ENCODE data around the gene PEBP1.
A peak's percentile ranks its signal among the peaks of the same experiment; 100 is the strongest.

The PEBP1 gene

DNA sequence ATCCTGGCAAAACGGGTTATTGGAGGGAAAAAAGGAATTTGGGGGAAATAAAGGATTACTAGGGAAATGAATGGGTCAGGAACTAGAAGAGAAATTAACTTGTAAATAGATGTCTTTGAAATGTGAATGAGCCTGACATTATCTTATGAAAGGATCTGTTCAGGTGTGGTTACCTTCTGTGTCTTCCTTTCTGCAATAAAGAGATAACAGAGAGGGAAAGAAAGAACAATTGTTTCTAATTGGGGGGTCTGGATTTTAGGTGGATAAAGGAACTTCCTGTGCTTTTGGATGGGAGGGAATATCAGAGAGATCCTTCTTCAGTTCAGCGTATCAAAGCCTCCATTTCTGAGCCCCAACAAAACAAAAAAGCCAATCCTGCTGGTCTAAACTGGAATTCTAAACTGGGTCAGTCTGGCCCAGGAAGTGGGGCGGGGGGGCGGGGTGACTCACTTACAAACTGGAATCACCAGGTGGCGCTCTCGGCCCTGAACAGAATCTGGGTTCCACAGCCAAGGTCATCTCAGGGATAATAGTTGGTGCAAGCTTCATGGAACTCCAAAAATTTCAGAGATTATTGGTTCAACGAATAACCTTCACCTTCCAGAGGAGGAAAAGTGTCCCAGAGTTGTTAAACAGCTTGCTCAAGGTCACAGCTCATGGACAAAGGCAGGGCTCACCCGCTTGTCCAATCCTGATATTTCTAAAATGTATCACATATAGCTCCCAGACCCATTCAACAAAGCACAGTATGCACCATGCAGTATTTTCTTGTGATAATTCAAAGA is 15.2 kb upstream of the PEBP1 start (continued):
- 0 out of 2 replicates have a peak, but pooled peaks have one; percentile 18 for TF ChIP-seq ZBTB17 (tag by site-specific recombination; IDR thresholded peaks at IDR 0.05)
- no peak for TF ChIP-seq WT1 (tag by site-specific recombination; IDR thresholded peaks at IDR 0.05)

DNA sequence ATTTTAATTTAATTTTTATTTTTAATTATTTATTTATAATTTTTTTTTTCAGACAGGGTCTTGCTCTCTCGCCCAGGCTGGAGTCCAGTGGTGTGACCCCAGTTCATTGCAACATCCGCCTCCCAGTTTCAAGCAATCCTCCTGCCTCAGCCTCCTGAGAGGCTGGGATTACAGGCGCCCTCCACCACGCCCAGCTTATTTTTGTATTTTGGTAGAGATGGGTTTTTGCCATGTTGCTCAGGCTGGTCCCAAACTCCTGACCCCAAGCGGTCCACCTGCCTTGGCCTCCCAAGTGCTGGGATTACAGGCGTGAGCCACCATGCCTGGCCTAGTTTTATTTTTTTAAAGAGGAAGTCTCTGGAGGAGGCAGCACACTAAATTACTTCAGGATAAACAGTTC is 13.7 kb upstream of the PEBP1 start:
- peaks cover 3% of the 10 kb centered on the region; the same call in 1 of the 2 replicates for H3K4me1 ChIP-seq (ENCODE audit: control insufficient read depth, insufficient read depth, low read length)
- ChIA-PET CTCF (interaction anchor here (4.7 kb wide), 1 partner anchor 254 kb away, joined by 67 read pairs; the partner anchor contains the start of genes SUDS3 and TAOK3), POLR2A (interaction anchor here (0.8 kb wide), 1 partner anchor 14 kb away, joined by 3 read pairs; the partner anchor contains the start of gene PEBP1)
- no peaks in the 10 kb centered on the region for H3K9me3 ChIP-seq (ENCODE audit: control insufficient read depth, insufficient read depth, low read depth, low read length)
- no peak overlapping the region for H3K4me3 ChIP-seq (ENCODE audit: low read depth, low read length)
- H3K27ac ChIP-seq (ENCODE audit: extremely low read depth, low read depth, low read length): no peak overlapping the region
- TF ChIP-seq, protein P1, sequence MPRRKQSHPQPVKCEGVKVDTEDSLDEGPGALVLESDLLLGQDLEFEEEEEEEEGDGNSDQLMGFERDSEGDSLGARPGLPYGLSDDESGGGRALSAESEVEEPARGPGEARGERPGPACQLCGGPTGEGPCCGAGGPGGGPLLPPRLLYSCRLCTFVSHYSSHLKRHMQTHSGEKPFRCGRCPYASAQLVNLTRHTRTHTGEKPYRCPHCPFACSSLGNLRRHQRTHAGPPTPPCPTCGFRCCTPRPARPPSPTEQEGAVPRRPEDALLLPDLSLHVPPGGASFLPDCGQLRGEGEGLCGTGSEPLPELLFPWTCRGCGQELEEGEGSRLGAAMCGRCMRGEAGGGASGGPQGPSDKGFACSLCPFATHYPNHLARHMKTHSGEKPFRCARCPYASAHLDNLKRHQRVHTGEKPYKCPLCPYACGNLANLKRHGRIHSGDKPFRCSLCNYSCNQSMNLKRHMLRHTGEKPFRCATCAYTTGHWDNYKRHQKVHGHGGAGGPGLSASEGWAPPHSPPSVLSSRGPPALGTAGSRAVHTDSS (tag by site-specific recombination; IDR thresholded peaks at IDR 0.05): no peak
- TF ChIP-seq, protein P2, sequence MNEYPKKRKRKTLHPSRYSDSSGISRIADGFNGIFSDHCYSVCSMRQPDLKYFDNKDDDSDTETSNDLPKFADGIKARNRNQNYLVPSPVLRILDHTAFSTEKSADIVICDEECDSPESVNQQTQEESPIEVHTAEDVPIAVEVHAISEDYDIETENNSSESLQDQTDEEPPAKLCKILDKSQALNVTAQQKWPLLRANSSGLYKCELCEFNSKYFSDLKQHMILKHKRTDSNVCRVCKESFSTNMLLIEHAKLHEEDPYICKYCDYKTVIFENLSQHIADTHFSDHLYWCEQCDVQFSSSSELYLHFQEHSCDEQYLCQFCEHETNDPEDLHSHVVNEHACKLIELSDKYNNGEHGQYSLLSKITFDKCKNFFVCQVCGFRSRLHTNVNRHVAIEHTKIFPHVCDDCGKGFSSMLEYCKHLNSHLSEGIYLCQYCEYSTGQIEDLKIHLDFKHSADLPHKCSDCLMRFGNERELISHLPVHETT (tag by site-specific recombination; IDR thresholded peaks at IDR 0.05): no peak
- TF ChIP-seq, protein P3, sequence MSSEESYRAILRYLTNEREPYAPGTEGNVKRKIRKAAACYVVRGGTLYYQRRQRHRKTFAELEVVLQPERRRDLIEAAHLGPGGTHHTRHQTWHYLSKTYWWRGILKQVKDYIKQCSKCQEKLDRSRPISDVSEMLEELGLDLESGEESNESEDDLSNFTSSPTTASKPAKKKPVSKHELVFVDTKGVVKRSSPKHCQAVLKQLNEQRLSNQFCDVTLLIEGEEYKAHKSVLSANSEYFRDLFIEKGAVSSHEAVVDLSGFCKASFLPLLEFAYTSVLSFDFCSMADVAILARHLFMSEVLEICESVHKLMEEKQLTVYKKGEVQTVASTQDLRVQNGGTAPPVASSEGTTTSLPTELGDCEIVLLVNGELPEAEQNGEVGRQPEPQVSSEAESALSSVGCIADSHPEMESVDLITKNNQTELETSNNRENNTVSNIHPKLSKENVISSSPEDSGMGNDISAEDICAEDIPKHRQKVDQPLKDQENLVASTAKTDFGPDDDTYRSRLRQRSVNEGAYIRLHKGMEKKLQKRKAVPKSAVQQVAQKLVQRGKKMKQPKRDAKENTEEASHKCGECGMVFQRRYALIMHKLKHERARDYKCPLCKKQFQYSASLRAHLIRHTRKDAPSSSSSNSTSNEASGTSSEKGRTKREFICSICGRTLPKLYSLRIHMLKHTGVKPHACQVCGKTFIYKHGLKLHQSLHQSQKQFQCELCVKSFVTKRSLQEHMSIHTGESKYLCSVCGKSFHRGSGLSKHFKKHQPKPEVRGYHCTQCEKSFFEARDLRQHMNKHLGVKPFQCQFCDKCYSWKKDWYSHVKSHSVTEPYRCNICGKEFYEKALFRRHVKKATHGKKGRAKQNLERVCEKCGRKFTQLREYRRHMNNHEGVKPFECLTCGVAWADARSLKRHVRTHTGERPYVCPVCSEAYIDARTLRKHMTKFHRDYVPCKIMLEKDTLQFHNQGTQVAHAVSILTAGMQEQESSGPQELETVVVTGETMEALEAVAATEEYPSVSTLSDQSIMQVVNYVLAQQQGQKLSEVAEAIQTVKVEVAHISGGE (tag by site-specific recombination; conservative IDR thresholded peaks at IDR 0.05; ENCODE audit: low read depth): no peak
- TF ChIP-seq ZNF670 (tag by site-specific recombination; IDR thresholded peaks at IDR 0.05; ENCODE audit: low read depth) (no peak), ZNF292 (tag by site-specific recombination; IDR thresholded peaks at IDR 0.05; ENCODE audit: borderline replicate concordance, low read depth) (no peak), SETDB1 (IDR thresholded peaks at IDR 0.05; ENCODE audit: insufficient read length, low read length) (no peak), ZNF830 (tag by site-specific recombination; IDR thresholded peaks at IDR 0.05; ENCODE audit: low read depth) (no peak), GFI1B (tag by site-specific recombination; IDR thresholded peaks at IDR 0.05) (no peak), KLF8 (tag by site-specific recombination; IDR thresholded peaks at IDR 0.05) (no peak), ZNF184 (tag by site-specific recombination; IDR thresholded peaks at IDR 0.05) (no peak)
- peaks cover 0 to 4% of the 10 kb centered on the region in 2 experiments; a peak in 2 of 3 replicates for H3K36me3 ChIP-seq (ENCODE audit: control insufficient read depth in 2 of 2, insufficient read depth in 1 of 2, low read length in 2 of 2)

DNA sequence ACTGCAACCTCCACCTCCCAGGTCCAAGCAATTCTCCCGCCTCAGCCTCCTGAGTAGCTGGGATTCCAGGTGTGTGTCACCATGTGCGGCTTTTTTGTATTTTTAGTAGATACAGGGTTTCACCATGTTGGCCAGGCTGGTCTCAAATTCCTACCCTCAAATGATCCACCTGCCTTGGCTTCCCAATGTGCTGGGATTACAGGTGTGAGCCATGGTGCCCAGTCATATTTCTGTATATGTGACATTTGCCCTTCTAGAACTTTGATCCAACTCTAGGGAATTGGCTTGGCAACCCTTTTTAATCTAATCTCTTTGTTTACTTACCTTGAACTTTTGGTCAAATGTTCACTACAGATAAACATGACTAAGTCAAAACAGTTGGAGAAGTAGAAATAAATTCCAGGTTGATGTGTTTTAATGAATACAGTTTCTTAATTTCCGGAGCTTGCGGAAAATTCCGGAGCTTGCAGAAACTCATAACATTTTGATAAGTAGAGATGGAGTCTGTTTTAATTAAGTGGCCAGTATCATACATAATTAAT is 11.5 kb upstream of the PEBP1 start:
- Histone ChIP-seq H3K9me3 (ENCODE audit: control insufficient read depth, insufficient read depth, low read depth, low read length) (no peaks in the 10 kb centered on the region), H3K36me3 (ENCODE audit: control insufficient read depth in 2 of 2, insufficient read depth in 1 of 2, low read length in 2 of 2) (peaks cover 0 to 4% of the 10 kb centered on the region in 2 experiments; a peak in 2 of 3 replicates), H3K4me1 (ENCODE audit: control insufficient read depth, insufficient read depth, low read length) (peaks cover 3% of the 10 kb centered on the region; the same call in 1 of the 2 replicates), H3K4me3 (ENCODE audit: low read depth, low read length) (no peak overlapping the region), H3K27ac (ENCODE audit: extremely low read depth, low read depth, low read length) (no peak overlapping the region)
- POLR2A ChIA-PET: interaction anchor here (0.6 to 1.1 kb wide), 2 partner anchors 12 to 64 kb away, joined by 3 to 4 read pairs; partner anchors contain the start of genes PEBP1 and WSB2
- TF ChIP-seq ZNF404 (tag by site-specific recombination; IDR thresholded peaks at IDR 0.05) (no peak), ZXDB (tag by site-specific recombination; IDR thresholded peaks at IDR 0.05) (no peak), ZNF837 (tag by site-specific recombination; IDR thresholded peaks at IDR 0.05) (no peak), ZNF2 (tag by site-specific recombination; IDR thresholded peaks at IDR 0.05) (no peak), ZNF560 (tag by site-specific recombination; IDR thresholded peaks at IDR 0.05; ENCODE audit: borderline replicate concordance) (no peak), ZNF10 (tag by site-specific recombination; IDR thresholded peaks at IDR 0.05) (no peak), ZNF830 (tag by site-specific recombination; IDR thresholded peaks at IDR 0.05; ENCODE audit: low read depth) (no peak), ZNF221 (tag by site-specific recombination; IDR thresholded peaks at IDR 0.05; ENCODE audit: borderline replicate concordance) (no peak), ZNF423 (tag by site-specific recombination; IDR thresholded peaks at IDR 0.05) (no peak), ZNF514 (tag by site-specific recombination; IDR thresholded peaks at IDR 0.05) (no peak), ZNF19 (tag by site-specific recombination; IDR thresholded peaks at IDR 0.05; ENCODE audit: low read depth) (no peak), ZNF121 (tag by site-specific recombination; IDR thresholded peaks at IDR 0.05) (no peak), SP2 (tag by site-specific recombination; IDR thresholded peaks at IDR 0.05) (no peak)
- TF ChIP-seq, protein P4, sequence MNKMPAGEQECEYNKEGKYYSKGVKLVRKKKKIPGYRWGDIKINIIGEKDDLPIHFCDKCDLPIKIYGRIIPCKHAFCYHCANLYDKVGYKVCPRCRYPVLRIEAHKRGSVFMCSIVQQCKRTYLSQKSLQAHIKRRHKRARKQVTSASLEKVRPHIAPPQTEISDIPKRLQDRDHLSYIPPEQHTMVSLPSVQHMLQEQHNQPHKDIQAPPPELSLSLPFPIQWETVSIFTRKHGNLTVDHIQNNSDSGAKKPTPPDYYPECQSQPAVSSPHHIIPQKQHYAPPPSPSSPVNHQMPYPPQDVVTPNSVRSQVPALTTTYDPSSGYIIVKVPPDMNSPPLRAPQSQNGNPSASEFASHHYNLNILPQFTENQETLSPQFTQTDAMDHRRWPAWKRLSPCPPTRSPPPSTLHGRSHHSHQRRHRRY (tag by site-specific recombination; IDR thresholded peaks at IDR 0.05): no peak
- CTCF ChIA-PET: interaction anchor here (0.9 to 1.6 kb wide), 2 partner anchors 22 to 252 kb away, joined by 3 to 5 read pairs; partner anchors contain the start of gene SUDS3
